B cell (primary cell): ENCODE results near the gene CROCC. TPM values are rescaled to one million over a fixed set of nuclear protein-coding genes. Genes with fewer than 3 reads are reported as not detected.

Experiments
- ATAC-seq: fragments of 200-7000 bp; cut with Tn5 transposase; one replicate; pipeline ENCODE4 v1.10.0; 2021; ENCODE audit warnings: low read depth, mild to moderate bottlenecking, moderate number of reproducible peaks, moderate library complexity
- CTCF ChIA-PET: fragments of 350-600 bp; sonication (Branson Sonifier 250); formaldehyde crosslinking; loops from one replicate; lab custom pipeline; 2021; ENCODE audit warnings: antibody characterized with exemption, inconsistent platforms; lab: Charles Lee
- POLR2A ChIA-PET: fragments of 350-600 bp; sonication (Branson Sonifier 250); formaldehyde crosslinking; loops from one replicate; lab custom pipeline; 2021; ENCODE audit warnings: antibody characterized with exemption; lab: Charles Lee
- DNase-seq: peaks from one replicate; pipeline ENCODE4 v3.0.0; 2013
- H2AFZ ChIP-seq: 2 replicates; pipeline ENCODE4 v1.6.1; 2012; ENCODE audit warnings: mild to moderate bottlenecking, low read depth, low read length; ENCODE audit not compliant: insufficient read depth, poor library complexity, severe bottlenecking
- H3K27ac ChIP-seq, 2 donors: 1 replicate in 1 of 2; 2 replicates in 1 of 2; pipeline ENCODE4 v1.5.1; 2012 to 2013; ENCODE audit warnings: low read length in 2 of 2, mild to moderate bottlenecking in 2 of 2, moderate library complexity in 1 of 2
- H3K27me3 ChIP-seq, 4 experiments: fragments of 200-600 bp in 1 of 4; sonication (generic) in 1 of 4; replicated peaks in 1 of 4; 1 replicate in 2 of 4; 2 replicates in 2 of 4; pipeline versions ENCODE4 v1.6.1 to v1.7.0; 2013 to 2016; ENCODE audit warnings: low read length in 3 of 4, mild to moderate bottlenecking in 2 of 4, mixed read lengths in 1 of 4, moderate library complexity in 1 of 4; ENCODE audit not compliant: insufficient read depth in 4 of 4, control insufficient read depth in 3 of 4; ENCODE audit errors: control extremely low read depth in 1 of 4
- H3K36me3 ChIP-seq, 2 experiments: replicated peaks in 1 of 2; 1 replicate in 1 of 2; 2 replicates in 1 of 2; pipeline versions ENCODE4 v1.6.1 to v1.7.1; 2013; ENCODE audit warnings: low read length in 1 of 2; ENCODE audit not compliant: insufficient read depth in 2 of 2, control insufficient read depth in 1 of 2; ENCODE audit errors: control extremely low read depth in 1 of 2, extremely low read depth in 1 of 2
- H3K4me1 ChIP-seq, 2 donors: fragments of 200-600 bp in 1 of 2; sonication (generic) in 1 of 2; 1 replicate in 1 of 2; 2 replicates in 1 of 2; pipeline versions ENCODE4 v1.5.1 to v1.6.1; 2013 to 2017; ENCODE audit warnings: low read length in 2 of 2; ENCODE audit not compliant: control insufficient read depth in 2 of 2, insufficient read depth in 2 of 2
- H3K4me2 ChIP-seq: replicated peaks from 2 replicates; pipeline ENCODE3; 2012; ENCODE audit warnings: mild to moderate bottlenecking, low read depth, low read length; ENCODE audit not compliant: poor library complexity, severe bottlenecking
- H3K4me3 ChIP-seq, 5 experiments: fragments of 200-600 bp in 1 of 5; sonication (generic) in 1 of 5; 1 replicate in 3 of 5; 2 replicates in 2 of 5; pipeline versions ENCODE4 v1.5.1 to v1.7.0; 2011 to 2016; ENCODE audit warnings: low read length in 4 of 5, mild to moderate bottlenecking in 4 of 5, low read depth in 2 of 5, control low read depth in 1 of 5, moderate library complexity in 1 of 5; ENCODE audit not compliant: insufficient read depth in 1 of 5; ENCODE audit errors: control extremely low read depth in 1 of 5, extremely low read depth in 1 of 5
- H3K79me2 ChIP-seq: fragments of 200-600 bp; sonication (generic); one replicate; pipeline ENCODE4 v1.6.0; 2016; ENCODE audit warnings: low read length; ENCODE audit not compliant: control insufficient read depth, insufficient read depth
- H3K9ac ChIP-seq: fragments of 200-600 bp; sonication (generic); 2 replicates; pipeline ENCODE4 v1.6.1; 2017; ENCODE audit warnings: mild to moderate bottlenecking, low read length, moderate library complexity
- H3K9me3 ChIP-seq, 3 donors: one replicate each; pipeline versions ENCODE4 v1.6.1 to v1.7.1; 2013; ENCODE audit warnings: low read length in 2 of 3; ENCODE audit not compliant: control insufficient read depth in 2 of 3, insufficient read depth in 1 of 3; ENCODE audit errors: control extremely low read depth in 1 of 3
- H4K20me1 ChIP-seq: 2 replicates; pipeline ENCODE4 v1.6.0; 2012; ENCODE audit warnings: mild to moderate bottlenecking, low read length; ENCODE audit not compliant: insufficient read depth, control insufficient read depth, poor library complexity, severe bottlenecking
- H3K27ac Mint-ChIP-seq: one replicate; pipeline ENCODE4 v1.8.0; 2021; ENCODE audit warnings: mixed read lengths
- H3K27me3 Mint-ChIP-seq: one replicate; pipeline ENCODE4 v1.8.0; 2021; ENCODE audit warnings: mixed read lengths
- H3K4me1 Mint-ChIP-seq: one replicate; pipeline ENCODE4 v1.8.0; 2021; ENCODE audit warnings: mixed read lengths
- H3K4me3 Mint-ChIP-seq: one replicate; pipeline ENCODE4 v1.8.0; 2021; ENCODE audit warnings: mixed read lengths
- H3K9me3 Mint-ChIP-seq: one replicate; pipeline ENCODE4 v1.8.0; 2022; ENCODE audit warnings: mixed read lengths; ENCODE audit not compliant: insufficient read depth
- CTCF ChIP-seq: fragments of 200-600 bp; IDR thresholded peaks from one replicate; pipeline ENCODE4 v1.8.0; 2022; ENCODE audit warnings: antibody characterized with exemption, mild to moderate bottlenecking
- EZH2 ChIP-seq: IDR thresholded peaks from 2 replicates; pipeline ENCODE4 v1.6.1; 2012; ENCODE audit warnings: borderline replicate concordance, low read depth, mild to moderate bottlenecking, moderate library complexity, low read length; ENCODE audit not compliant: insufficient read depth, poor library complexity, severe bottlenecking
- WGBS: methylation state at CpG from one replicate; pipeline ENCODE4 v1.1.5; 2013; ENCODE audit warnings: missing lambda C conversion rate; ENCODE audit not compliant: insufficient coverage; 5-methylcytosine and 5-hydroxymethylcytosine counted together
- intact Hi-C: fragments of 100-400 bp; cut with micrococcal nuclease; formaldehyde crosslinking; loops from one replicate; pipeline ENCODE4 v1.10.0; 2022
- polyA plus RNA-seq: library from polyadenylated mRNA; depleted of rRNA; stranded (reverse); fragments of >200 nt; gene quantifications from 2 replicates; pipeline ENCODE4 v1.2.3, GENCODE V29; 2012
- total RNA-seq, 2 donors: library from RNA; stranded (reverse); fragments of 120-200 nt in 1 of 2; gene quantifications; 1 replicate in 1 of 2; 2 replicates in 1 of 2; pipeline versions ENCODE4 v1.2.3 to v1.2.4, GENCODE V29; 2013 to 2022

CROCC gene
- total and polyA plus RNA-seq, 2 donors (not counting 1 experiment from before 2014, with no cell fraction given), result 66.2 to 120 TPM

- no peak overlapping the region for H3K4me3 Mint-ChIP-seq
- H3K27ac ChIP-seq, result no peak overlapping the region
- H3K36me3 ChIP-seq, result peaks cover 0 to 26% of the 10 kb centered on the region in 2 experiments
- no peak overlapping the region for H3K27ac Mint-ChIP-seq
- H3K9me3 Mint-ChIP-seq, result no peaks in the 10 kb centered on the region
- no peak overlapping the region for H3K9ac ChIP-seq
- ATAC-seq (no peak), DNase-seq (no peak)
- peaks cover 8% of the 10 kb centered on the region for H3K27me3 Mint-ChIP-seq
- no peak overlapping the region for H3K4me2 ChIP-seq
- no peak overlapping the region for H2AFZ ChIP-seq
- 95% methylated on average over 14 of the region's 16 CpGs for WGBS
- no peaks in the 10 kb centered on the region for H3K4me1 ChIP-seq
- no peak overlapping the region for H3K4me3 ChIP-seq
- no peaks in the 10 kb centered on the region for H3K4me1 Mint-ChIP-seq
- H3K79me2 ChIP-seq, result no peaks in the 10 kb centered on the region
- no peaks in the 10 kb centered on the region for H3K9me3 ChIP-seq
- H3K27me3 ChIP-seq, result peaks cover 0 to 5% (median 0%) of the 10 kb centered on the region in 4 experiments
- H4K20me1 ChIP-seq, result no peaks in the 10 kb centered on the region
- TF ChIP-seq EZH2 (no peak), CTCF (no peak)
- CTCF ChIA-PET, result no interaction called here
- POLR2A ChIA-PET, result no interaction called here
- intact Hi-C loops, result no loop called here
These were observed 65.2 kb downstream of the CROCC start for GRCh38 chr1:16986962-16987361.

GRCh38 chr1:16988210-16988609, 66.5 kb downstream of the CROCC start:
- Histone ChIP-seq H3K79me2 (no peaks in the 10 kb centered on the region), H4K20me1 (no peaks in the 10 kb centered on the region), H3K4me2 (no peak overlapping the region), H3K4me3 (no peak overlapping the region), H3K9ac (no peak overlapping the region), H3K9me3 (no peaks in the 10 kb centered on the region), H2AFZ (no peak overlapping the region), H3K27ac (no peak overlapping the region), H3K27me3 (no peaks in the 10 kb centered on the region), H3K4me1 (no peaks in the 10 kb centered on the region), H3K36me3 (peaks cover 0 to 26% of the 10 kb centered on the region in 2 experiments)
- H3K9me3 Mint-ChIP-seq, result no peaks in the 10 kb centered on the region
- ChIA-PET CTCF (no interaction called here), POLR2A (no interaction called here)
- ATAC-seq, result no peak
- no peak overlapping the region for H3K27ac Mint-ChIP-seq
- TF ChIP-seq CTCF, result no peak
- TF ChIP-seq EZH2, result no peak
- WGBS, result 100% methylated on average over 5 of the region's 13 CpGs
- intact Hi-C loops, result no loop called here
- peaks cover 3% of the 10 kb centered on the region for H3K27me3 Mint-ChIP-seq
- no peaks in the 10 kb centered on the region for H3K4me1 Mint-ChIP-seq
- DNase-seq, result no peak
- no peak overlapping the region for H3K4me3 Mint-ChIP-seq
